Endothelial cell of umbilical vein (primary cell): ENCODE measurements around the gene SCAI. TPM values are rescaled to one million over a fixed set of nuclear protein-coding genes. Genes with fewer than 3 reads are reported as not detected.

ENCODE experiments used
- BruUV-seq: library from RNA; stranded (reverse); fragments of 400-500 nt; replicated peaks from 2 replicates; lab custom pipeline; 2021; lab: Mats Ljungman, UMichigan
- CTCF ChIA-PET: fragments of 300-600, 350-600 bp; sonication (Branson Sonifier 250); formaldehyde crosslinking; loops from one replicate; lab custom pipeline; 2021; ENCODE audit warnings: antibody characterized with exemption, inconsistent platforms; lab: Charles Lee
- POLR2A ChIA-PET: fragments of 300-600, 350-600 bp; sonication (Branson Sonifier 250); formaldehyde crosslinking; loops from one replicate; lab custom pipeline; 2021; ENCODE audit warnings: antibody characterized with exemption, inconsistent platforms; lab: Charles Lee
- DNase-seq: peaks from one replicate; pipeline ENCODE4 v3.0.0-alpha.2; 2011; ENCODE audit warnings: low read depth, low spot score
- FAIRE-seq: peaks from 2 replicates; lab custom pipeline; 2011; peaks lifted over from hg19 to GRCh38; lab: Jason Lieb, UNC
- H2AFZ ChIP-seq: 2 replicates; pipeline ENCODE4 v1.6.0; 2012; ENCODE audit warnings: low read depth, low read length, control low read depth, inconsistent platforms
- H3K27ac ChIP-seq: 2 replicates; pipeline ENCODE4 v1.5.1; 2011; ENCODE audit warnings: low read depth, mild to moderate bottlenecking, control low read depth, low read length, moderate library complexity; ENCODE audit not compliant: insufficient read depth
- H3K27me3 ChIP-seq, 2 experiments: 2 replicates each; pipeline versions ENCODE4 v1.6.0 to v1.6.1; 2011; ENCODE audit warnings: low read length in 2 of 2, mixed read lengths in 1 of 2; ENCODE audit not compliant: control insufficient read depth in 2 of 2, insufficient read depth in 2 of 2
- H3K36me3 ChIP-seq, 2 experiments: 2 replicates in 1 of 2; 3 replicates in 1 of 2; pipeline ENCODE4 v1.5.1; 2011; ENCODE audit warnings: low read length in 2 of 2, mild to moderate bottlenecking in 1 of 2, moderate library complexity in 1 of 2; ENCODE audit not compliant: control insufficient read depth in 2 of 2, insufficient read depth in 2 of 2; ENCODE audit errors: extremely low read depth in 1 of 2
- H3K4me1 ChIP-seq: 3 replicates; pipeline ENCODE4 v1.5.1; 2011; ENCODE audit warnings: mild to moderate bottlenecking, low read length; ENCODE audit not compliant: control insufficient read depth, insufficient read depth; ENCODE audit errors: extremely low read depth
- H3K4me2 ChIP-seq: 2 replicates; pipeline ENCODE4 v1.6.1; 2011; ENCODE audit warnings: low read length, control low read depth, mixed read lengths; ENCODE audit not compliant: insufficient read depth
- H3K4me3 ChIP-seq, 3 experiments: fragments of 200-600 bp in 1 of 3; sonication (generic), shearing (Covaris generic) in 1 of 3; replicated peaks in 1 of 3; 2 replicates each; pipeline ENCODE4 v1.5.1; 2011 to 2016; ENCODE audit warnings: control low read depth in 3 of 3, low read length in 3 of 3, mild to moderate bottlenecking in 2 of 3, inconsistent platforms in 1 of 3, low read depth in 1 of 3, moderate library complexity in 1 of 3; ENCODE audit not compliant: insufficient read depth in 1 of 3
- H3K79me2 ChIP-seq: 2 replicates; pipeline ENCODE4 v1.6.0; 2012; ENCODE audit warnings: low read length, inconsistent platforms; ENCODE audit not compliant: control insufficient read depth, insufficient read depth
- H3K9ac ChIP-seq: replicated peaks from 2 replicates; pipeline ENCODE3; 2011; ENCODE audit warnings: low read length, control low read depth; ENCODE audit not compliant: insufficient read depth; ENCODE audit errors: extremely low read depth
- H3K9me1 ChIP-seq: replicated peaks from 3 replicates; pipeline ENCODE4 v1.6.0; 2011; ENCODE audit warnings: mild to moderate bottlenecking, low read length; ENCODE audit not compliant: control insufficient read depth, insufficient read depth; ENCODE audit errors: extremely low read depth
- H3K9me3 ChIP-seq: replicated peaks from 2 replicates; pipeline ENCODE4 v1.5.1; 2012; ENCODE audit warnings: low read length, inconsistent platforms; ENCODE audit not compliant: control insufficient read depth, insufficient read depth
- H4K20me1 ChIP-seq: replicated peaks from 2 replicates; pipeline ENCODE3; 2011; ENCODE audit warnings: mild to moderate bottlenecking, low read length; ENCODE audit not compliant: control insufficient read depth, insufficient read depth; ENCODE audit errors: extremely low read depth
- EZH2 ChIP-seq: IDR thresholded peaks from 2 replicates; pipeline ENCODE4 v1.6.1; 2012; ENCODE audit warnings: borderline replicate concordance, low read depth, mild to moderate bottlenecking, moderate library complexity, low read length, inconsistent platforms; ENCODE audit not compliant: severe bottlenecking
- FOS ChIP-seq: IDR thresholded peaks from 2 replicates; pipeline ENCODE4 v1.6.1; 2011; ENCODE audit warnings: mild to moderate bottlenecking, low read length, moderate library complexity, borderline replicate concordance; ENCODE audit not compliant: insufficient read depth
- GATA2 ChIP-seq: IDR thresholded peaks from 2 replicates; pipeline ENCODE4 v1.7.0; 2011; ENCODE audit warnings: low read depth, mild to moderate bottlenecking, moderate library complexity, mixed read lengths, low read length; ENCODE audit not compliant: insufficient read length, insufficient read depth
- JUN ChIP-seq: IDR thresholded peaks from 2 replicates; pipeline ENCODE4 v1.6.1; 2011; ENCODE audit warnings: borderline replicate concordance, low read depth; ENCODE audit not compliant: insufficient read length, insufficient read depth
- MYC ChIP-seq: IDR thresholded peaks from one replicate; pipeline ENCODE4 v1.6.1; 2011; ENCODE audit warnings: mild to moderate bottlenecking, low read depth, low read length
- POLR2A ChIP-seq: IDR thresholded peaks from 2 replicates; pipeline ENCODE4 v1.6.1; 2012; ENCODE audit warnings: low read depth, mild to moderate bottlenecking, control low read depth, low read length
- POLR2AphosphoS5 ChIP-seq: IDR thresholded peaks from 2 replicates; pipeline ENCODE4 v1.6.1; 2012; ENCODE audit warnings: low read depth, mild to moderate bottlenecking, control low read depth, low read length, moderate library complexity; ENCODE audit not compliant: insufficient read depth
- dilution Hi-C: fragments of 300-500 bp; cut with MboI; formaldehyde crosslinking; loops from one replicate; pipeline ENCODE4 v1.15.0; 2019; ENCODE audit warnings: low sequenced_read_pairs; ENCODE audit not compliant: extremely low pct_ligation_motif_present
- intact Hi-C: fragments of 100-400 bp; cut with micrococcal nuclease; formaldehyde crosslinking; loops from one replicate; pipeline ENCODE4 v1.10.0; 2022
- polyA plus RNA-seq, 4 experiments: library from polyadenylated mRNA; depleted of rRNA in 3 of 4; stranded (reverse) in 3 of 4; unstranded in 1 of 4; fragments of >200 nt; gene quantifications; 2 replicates each; pipeline versions ENCODE4 v1.2.1 to v1.2.3, GENCODE V29; 2011 to 2012; ENCODE audit warnings: missing spikeins in 1 of 4
- total RNA-seq: library from RNA; stranded (reverse); gene quantifications from 2 replicates; pipeline ENCODE4 v1.2.3, GENCODE V29; 2021
- TF ChIP-seq, protein P1 (sequence below): IDR thresholded peaks from 2 replicates; pipeline ENCODE4 v1.6.1; 2011; ENCODE audit not compliant: insufficient read depth, insufficient read length
- TF ChIP-seq, protein P2 (sequence below), 2 donors: IDR thresholded peaks; 1 replicate in 1 of 2; 2 replicates in 1 of 2; pipeline ENCODE4 v1.5.1; 2011; ENCODE audit warnings: low read length in 2 of 2, mild to moderate bottlenecking in 2 of 2, moderate library complexity in 2 of 2, control low read depth in 1 of 2, inconsistent platforms in 1 of 2, low read depth in 1 of 2; ENCODE audit not compliant: insufficient read depth in 1 of 2; ENCODE audit errors: extremely low read depth in 1 of 2

The SCAI gene
- total and polyA plus RNA-seq, 2 donors (not counting 3 experiments of a cell fraction or from before 2014, with no cell fraction given): 2.0 to 9.3 TPM

- H3K9ac ChIP-seq: peak within 1 kb of the TSS; percentile 91
- FAIRE-seq (peak; percentile 95), DNase-seq (peak; percentile 98)
- peak within 1 kb of the TSS; percentile 90 for H2AFZ ChIP-seq
- peak within 1 kb of the TSS; percentile 88 for H3K4me2 ChIP-seq
- H3K9me1 ChIP-seq: no peaks in the 10 kb centered on the region
- H3K79me2 ChIP-seq: peaks cover 42% of the 10 kb centered on the region
- H3K36me3 ChIP-seq: no peaks in the 10 kb centered on the region
- dilution Hi-C loops (no loop called here), intact Hi-C loops (loop anchor here (1.0 to 5.0 kb wide), 3 partner anchors 11 to 327 kb away; partner anchors contain the start of genes ARPC5L, RABEPK, RPL35 and SCAI)
- no peaks in the 10 kb centered on the region for H3K27me3 ChIP-seq
- peaks cover 7% of the 10 kb centered on the region for H3K4me1 ChIP-seq
- TF ChIP-seq EZH2 (no peak), GATA2 (no peak), POLR2A (peak; percentile 91), JUN (no peak), FOS (peak; percentile 4), MYC (no peak), POLR2AphosphoS5 (peak; percentile 91)
- TF ChIP-seq, protein P1, sequence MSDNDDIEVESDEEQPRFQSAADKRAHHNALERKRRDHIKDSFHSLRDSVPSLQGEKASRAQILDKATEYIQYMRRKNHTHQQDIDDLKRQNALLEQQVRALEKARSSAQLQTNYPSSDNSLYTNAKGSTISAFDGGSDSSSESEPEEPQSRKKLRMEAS: no peak
- TF ChIP-seq, protein P2, sequence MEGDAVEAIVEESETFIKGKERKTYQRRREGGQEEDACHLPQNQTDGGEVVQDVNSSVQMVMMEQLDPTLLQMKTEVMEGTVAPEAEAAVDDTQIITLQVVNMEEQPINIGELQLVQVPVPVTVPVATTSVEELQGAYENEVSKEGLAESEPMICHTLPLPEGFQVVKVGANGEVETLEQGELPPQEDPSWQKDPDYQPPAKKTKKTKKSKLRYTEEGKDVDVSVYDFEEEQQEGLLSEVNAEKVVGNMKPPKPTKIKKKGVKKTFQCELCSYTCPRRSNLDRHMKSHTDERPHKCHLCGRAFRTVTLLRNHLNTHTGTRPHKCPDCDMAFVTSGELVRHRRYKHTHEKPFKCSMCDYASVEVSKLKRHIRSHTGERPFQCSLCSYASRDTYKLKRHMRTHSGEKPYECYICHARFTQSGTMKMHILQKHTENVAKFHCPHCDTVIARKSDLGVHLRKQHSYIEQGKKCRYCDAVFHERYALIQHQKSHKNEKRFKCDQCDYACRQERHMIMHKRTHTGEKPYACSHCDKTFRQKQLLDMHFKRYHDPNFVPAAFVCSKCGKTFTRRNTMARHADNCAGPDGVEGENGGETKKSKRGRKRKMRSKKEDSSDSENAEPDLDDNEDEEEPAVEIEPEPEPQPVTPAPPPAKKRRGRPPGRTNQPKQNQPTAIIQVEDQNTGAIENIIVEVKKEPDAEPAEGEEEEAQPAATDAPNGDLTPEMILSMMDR (IDR thresholded peaks at IDR 0.05; ENCODE audit: extremely low read depth in 1 of 2, insufficient read depth in 1 of 2, low read depth in 1 of 2, low read length in 2 of 2): peak; percentile 76 to 88
- H3K27ac ChIP-seq: peak within 1 kb of the TSS; percentile 66
- ChIA-PET POLR2A (interaction anchor here (0.7 kb wide), 1 partner anchor 55 kb away, joined by 3 read pairs; no protein-coding TSS in a partner anchor), CTCF (interaction anchor here (0.7 to 1.4 kb wide), 2 partner anchors 46 to 52 kb away, joined by 3 to 4 read pairs; partner anchors contain the start of gene SCAI)
- H3K4me3 ChIP-seq: peak within 1 kb of the TSS; percentile 70 to 90 (median 78)
- H3K9me3 ChIP-seq: no peaks in the 10 kb centered on the region
- BruUV-seq: TSS peak; percentile 92
- H4K20me1 ChIP-seq: no peaks in the 10 kb centered on the region
Observed at GRCh38 chr9:125189361-125190289, 46.3 kb upstream of the SCAI start, which contains the start of gene PPP6C. Gene PPP6C, minus strand, starts transcription at chr9:125189803. Its CDS starts 85 bp downstream, at chr9:125189718.
